GM19240 (cell line): ENCODE measurements around the gene OSBPL3.
"Not testable (repeated sequence)": the region's sequence is repeated elsewhere in the genome, so short reads cannot be mapped to it uniquely, and the experiment has no call there.

Source experiments
- DNase-seq: peaks from one replicate; pipeline ENCODE4 v3.0.0; 2011; ENCODE audit warnings: low spot score; ENCODE audit not compliant: insufficient read length

The OSBPL3 gene

DNA sequence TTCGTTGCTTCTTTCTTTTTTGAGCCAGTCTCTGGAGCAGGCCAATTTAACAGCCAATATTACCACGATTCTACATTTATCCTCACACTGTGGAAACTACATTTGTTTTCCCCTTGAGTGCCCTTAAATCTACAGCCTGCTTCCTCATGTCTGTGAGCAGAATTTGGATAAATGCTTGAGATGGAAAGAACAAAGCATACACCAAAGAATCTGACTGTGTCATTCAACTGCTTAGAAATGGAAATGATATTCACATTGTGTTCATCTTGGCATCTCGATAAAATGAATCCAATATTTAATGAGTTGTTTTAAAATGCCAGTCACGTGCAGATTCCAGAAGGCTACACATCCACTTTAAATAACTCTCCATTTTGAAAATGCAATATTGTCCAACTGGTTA is 181.7 kb downstream of the OSBPL3 start:
- DNase-seq = no peak

DNA sequence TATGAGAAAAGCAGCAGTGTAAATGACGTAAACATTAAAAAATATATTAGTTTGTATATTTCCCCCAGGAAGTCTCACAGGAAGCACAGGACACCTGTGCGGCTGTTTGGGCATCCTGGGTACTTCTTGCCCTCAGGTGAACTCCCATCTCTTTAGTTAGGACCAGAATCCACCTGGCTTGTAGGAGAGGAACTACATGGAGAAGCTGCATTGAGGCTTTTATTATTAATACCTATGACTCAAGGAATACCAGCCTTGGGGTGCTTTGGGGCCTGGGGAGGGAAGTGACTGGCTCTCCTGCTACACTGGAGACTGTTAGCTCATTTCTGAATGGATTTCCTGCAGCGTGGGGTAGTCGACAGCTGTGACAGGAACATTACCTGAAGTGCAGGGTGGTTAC is 182.7 kb downstream of the OSBPL3 start:
- no peak for DNase-seq

DNA sequence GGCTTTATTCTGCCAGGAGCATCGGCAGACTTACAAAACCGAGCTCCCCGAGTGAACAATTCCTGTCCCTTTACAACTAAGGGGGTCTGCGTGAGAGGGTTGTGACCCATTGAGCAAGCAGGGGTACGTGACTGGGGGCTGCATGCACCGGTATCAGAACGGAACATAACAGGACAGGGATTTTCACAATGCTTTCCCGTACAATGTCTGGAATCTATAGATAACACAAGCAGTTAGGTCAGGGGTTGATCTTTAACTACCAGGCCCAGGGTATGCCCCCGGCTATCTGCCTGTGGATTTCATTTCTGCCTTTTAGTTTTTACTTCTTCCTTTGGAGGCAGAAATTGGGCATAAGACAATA is 184.6 kb downstream of the OSBPL3 start:
- no peak for DNase-seq

DNA sequence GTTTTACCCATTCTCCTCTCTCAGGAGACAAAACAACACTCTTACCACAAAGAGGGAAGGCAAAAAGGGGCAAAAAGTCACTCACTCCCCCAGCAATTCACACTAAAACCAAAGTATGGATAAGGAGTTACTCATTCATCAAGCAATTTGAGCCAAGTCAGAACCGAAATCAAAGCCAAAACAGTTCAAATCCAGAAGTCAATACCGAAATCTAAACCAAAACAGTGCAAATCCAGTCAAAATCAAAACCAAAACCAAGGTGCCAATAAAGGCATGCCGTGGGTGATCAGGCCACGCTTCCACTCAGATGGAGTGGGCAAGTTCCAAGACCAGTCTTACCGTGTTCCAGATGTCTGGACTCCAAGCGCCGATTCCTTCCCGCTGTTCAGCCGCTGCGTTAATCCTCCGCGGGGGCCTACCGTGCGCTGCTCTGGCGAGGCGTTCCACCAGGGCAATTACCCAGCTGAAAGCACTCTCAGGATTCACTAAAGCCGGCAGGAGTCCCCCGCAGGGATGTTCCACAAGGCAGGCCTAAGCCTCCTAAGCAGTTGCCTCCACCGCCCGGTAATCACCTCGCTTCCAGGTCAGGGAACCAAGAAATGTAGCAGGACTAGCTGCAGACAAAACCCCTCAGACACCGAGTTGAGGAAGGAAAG is 185.1 kb downstream of the OSBPL3 start:
- DNase-seq = not testable (repeated sequence)

DNA sequence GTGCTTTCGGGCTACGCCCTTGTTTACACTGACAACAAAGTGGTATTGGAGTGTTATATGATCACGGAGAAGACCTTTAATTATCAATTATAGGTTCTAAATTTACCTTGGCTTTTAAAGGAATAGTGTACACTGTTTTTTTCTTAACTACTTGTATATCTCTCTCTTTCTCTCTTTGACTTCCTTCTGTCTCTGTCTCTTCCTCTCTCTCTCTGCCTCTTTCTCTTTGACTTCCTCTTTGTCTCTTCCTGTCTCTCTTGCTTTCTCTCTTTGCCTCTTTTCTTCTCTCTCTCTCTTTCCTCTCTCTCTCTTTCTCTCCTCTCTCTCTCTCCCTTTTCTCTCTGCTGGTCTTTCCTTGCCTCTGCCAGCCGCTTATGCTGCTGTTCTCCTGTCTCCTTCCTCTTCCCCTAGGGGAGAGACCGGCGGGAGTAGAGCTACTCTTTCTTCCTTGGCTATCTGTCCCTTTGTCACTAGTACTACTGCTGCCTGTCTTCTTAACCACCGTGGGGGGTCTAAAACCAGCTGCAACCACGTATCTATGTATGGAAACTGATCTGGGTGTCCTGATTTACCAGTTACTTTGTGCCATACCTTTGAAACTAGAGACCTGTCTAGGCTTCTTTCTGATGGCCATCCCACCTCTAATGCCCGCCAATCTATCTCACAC is 185.9 kb downstream of the OSBPL3 start:
- no peak for DNase-seq

GRCh38 chr7:24788961-24789576 is 190.9 kb downstream of the OSBPL3 start:
- DNase-seq = no peak

DNA sequence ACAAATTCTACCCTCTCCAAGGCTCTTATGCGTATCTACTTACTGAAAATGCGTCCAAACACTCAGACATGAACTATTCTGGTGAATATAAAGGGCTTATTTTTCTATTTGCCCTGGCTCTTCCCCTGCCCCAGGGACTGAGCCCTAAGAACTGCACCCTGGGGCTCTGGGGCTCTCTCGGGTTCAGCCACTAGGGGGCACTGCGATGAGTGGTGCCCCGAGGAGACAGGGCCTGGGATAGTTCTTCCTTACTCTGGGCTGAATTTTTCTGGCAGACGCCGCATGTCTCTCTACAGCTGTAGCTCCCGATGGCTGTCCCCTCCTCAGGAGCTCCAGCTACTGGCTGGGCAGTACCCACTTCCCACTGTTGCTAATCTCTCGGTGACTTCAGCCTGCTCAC is 191.9 kb downstream of the OSBPL3 start:
- no peak for DNase-seq

DNA sequence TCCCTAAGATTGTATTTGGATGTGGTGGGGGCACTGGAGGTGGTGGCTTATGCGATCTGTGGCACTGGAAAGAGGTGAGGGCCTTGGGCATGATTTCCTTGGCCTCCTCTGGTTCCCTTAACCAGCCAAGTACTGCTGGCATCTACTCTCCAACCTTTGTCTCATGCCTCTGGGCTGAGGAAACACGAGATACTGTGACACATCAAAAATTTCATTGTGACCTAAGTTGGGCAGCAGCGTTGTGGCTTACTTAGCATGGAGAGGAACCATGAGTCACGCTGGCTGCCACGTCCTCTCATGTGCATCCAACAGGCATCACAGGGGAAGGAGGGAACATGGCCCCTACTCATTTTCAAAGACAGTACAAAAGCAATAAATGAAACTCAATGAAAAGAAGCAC is 193.0 kb downstream of the OSBPL3 start:
- DNase-seq = no peak

DNA sequence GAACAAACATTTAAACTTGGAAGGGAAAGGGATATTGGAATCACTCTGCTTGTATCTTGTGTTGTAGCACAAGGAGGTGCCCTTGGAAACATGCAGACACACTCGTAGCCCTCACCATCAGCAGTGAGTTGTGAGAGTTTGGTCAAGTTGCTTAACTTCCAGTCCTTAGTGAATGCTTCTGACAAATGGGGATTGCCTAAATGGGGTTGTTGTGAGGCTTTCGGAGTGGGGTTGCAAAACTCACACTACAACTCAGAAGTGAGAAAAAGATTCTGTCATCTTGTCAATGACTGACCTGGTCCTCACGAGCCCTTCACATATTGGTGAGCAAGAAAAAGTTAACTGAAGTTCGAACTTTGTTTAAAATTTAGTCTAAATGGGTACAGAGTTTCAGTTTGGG is 193.7 kb downstream of the OSBPL3 start:
- no peak for DNase-seq

DNA sequence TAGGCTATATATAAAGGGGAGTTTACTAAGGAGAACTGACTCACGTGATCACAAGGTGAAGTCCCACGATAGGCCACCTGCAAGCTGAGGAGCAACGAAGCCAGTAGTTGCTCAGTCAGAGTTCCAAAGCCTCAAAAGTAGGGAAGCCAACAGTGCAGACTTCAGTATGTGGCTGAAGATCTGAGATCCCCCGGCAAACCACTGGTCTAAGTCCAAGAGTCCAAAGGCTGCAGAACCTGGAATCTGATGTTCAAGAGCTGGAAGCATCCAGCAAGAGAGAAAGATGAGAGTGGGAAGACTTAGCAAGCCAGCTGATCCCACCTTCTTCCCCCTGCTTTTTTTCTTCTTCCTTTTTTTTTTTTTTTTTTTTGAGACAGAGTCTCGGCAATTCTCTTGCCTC is 195.7 kb downstream of the OSBPL3 start:
- DNase-seq = no peak

DNA sequence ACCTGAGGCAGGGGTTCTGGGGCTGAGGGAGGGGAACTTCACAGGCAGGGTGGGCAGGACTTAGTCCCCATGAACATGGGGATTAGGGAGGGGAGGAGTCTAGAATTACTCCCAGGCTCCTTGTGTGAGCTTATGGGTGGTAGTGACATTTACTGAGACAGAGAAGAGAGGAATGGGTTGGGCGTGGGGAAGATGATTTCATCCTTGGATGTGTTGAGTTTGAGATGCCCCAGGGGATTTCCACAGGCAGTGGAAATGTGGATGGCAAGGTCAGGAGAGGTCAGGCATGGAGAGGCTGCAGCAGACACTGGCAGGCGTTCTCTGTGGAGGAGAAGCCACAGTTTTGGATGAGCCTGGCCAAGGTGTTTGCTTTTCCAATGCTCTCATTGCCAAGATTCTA is 196.3 kb downstream of the OSBPL3 start:
- DNase-seq = no peak

- no peak for DNase-seq
These were observed 198.9 kb downstream of the OSBPL3 start for GRCh38 chr7:24781106-24781505.

- no peak for DNase-seq
These were observed 200.7 kb downstream of the OSBPL3 start for GRCh38 chr7:24779283-24779655.

DNA sequence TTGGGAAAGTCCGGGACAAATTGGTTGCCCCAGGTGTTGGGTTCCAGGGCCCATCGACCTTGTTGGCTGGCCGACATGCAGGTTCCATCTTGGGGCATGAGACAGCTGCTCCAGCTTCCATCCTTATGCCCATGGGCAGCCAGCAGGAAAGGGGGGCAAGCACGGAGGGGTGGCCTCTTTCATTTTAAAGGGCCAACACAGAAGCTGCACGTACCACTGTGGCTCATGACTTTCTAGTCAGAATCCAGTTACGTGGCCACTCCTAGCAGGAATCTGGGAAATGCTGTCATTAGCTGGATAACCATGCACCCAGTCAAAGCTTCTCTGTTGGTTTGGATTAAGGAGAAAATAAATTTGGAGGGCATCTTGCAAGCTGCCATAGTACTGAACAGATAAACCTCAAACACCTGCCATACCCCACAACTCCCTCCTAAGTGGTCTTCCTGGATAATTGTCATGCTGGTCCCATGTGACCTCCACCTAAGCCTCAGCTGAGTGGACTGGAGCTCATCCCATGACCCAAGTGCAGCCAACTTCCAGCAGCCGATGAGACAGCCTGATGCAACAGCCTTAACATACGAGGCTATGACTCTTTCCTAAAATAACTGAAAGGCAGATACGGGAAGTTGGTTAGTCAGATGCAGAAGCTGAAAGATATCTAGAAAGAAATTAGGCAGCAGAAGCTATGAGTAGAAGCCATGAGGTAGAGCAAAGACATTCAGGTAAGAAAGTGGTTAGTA is 201.3 kb downstream of the OSBPL3 start:
- DNase-seq = no peak

DNA sequence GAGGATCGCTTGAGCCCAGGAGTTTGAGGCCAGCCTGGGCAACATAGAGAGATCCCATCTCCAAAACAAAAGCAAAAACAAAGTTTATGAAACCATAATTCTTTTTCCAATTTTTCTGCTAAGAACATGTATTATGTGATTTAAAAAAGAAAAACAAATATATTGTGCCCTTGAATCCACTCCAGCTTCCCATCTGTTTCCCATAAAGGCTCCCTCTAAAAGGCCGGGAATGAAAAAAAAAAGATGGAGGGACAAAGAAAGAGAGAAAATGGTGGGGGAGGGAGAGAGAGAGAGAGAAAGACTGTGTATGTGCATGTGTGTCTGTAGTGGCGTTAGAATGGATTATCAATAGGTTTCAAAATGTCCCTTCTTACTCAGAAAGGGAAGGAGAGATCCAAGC is 202.2 kb downstream of the OSBPL3 start:
- no peak for DNase-seq

DNA sequence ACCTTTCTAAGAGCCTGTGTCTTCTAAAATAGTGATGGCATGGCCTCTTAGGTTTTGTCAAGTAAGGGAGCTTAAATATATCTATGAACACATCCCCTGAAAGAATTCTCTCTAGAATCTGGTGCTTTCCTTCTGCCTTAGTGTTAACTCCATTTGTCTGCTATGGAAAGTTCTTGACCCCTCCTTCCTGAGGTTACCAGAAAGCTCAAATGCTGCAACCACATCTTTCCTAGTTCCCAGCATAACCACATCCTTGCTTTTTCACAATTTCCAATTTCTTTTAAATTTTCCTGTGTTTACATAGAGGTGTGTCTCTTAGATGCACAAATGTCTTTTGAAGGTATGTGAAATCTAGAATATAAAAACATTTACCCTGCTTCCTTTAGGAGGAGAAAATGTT is 206.3 kb downstream of the OSBPL3 start:
- no peak for DNase-seq

DNA sequence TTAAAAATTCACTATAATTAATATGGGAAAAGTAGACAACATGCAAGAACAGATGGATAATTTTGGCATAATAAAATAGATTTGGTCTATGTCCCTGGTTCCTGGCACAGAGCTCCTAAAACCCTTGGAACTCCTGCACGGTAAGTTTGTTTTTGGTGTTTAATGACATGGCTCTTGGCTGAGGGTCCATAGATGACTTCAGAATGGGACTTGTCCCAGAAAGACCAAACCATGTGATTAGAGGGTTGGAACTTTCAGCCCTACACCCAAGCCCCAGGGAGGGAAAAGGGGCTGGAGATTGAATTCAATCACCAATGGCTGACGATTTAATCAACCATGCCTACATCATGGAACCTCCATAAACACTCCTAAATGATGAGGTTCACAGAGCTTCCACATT is 210.1 kb downstream of the OSBPL3 start:
- DNase-seq = no peak

- no peak for DNase-seq
These were observed 210.8 kb downstream of the OSBPL3 start for GRCh38 chr7:24769014-24769830.

DNA sequence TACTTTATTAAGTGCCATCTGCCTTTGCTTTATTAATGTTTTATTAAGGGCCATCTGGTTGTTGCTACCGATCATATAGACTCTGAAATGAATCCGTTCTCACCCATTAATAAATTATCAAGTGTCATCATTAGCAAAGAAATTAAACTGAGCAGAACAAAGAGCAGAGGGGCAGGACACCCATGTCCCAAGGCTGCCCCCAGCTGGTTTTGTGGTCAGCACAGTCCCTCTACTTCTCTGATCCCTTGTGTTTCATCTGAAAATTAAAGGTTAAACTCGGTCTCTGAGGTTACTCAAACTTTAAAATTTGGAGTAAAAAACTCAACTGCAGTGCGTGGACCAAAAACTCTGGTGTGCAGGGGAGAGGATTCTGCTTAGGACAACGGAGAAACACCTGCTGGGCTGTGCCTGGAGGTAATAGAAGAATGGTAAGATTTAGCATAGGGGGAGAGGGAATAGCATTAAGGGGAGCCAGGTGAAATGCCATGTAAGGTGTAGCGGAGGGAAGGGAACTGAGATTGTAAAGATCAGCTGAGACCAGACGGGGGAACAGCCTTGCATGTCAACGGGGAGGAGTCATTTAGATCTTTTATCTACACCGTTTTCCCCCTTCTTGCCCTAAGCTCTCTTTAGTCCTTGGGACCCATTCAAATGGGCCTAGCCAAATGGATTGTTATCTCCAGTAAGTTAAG is 212.0 kb downstream of the OSBPL3 start:
- no peak for DNase-seq

DNA sequence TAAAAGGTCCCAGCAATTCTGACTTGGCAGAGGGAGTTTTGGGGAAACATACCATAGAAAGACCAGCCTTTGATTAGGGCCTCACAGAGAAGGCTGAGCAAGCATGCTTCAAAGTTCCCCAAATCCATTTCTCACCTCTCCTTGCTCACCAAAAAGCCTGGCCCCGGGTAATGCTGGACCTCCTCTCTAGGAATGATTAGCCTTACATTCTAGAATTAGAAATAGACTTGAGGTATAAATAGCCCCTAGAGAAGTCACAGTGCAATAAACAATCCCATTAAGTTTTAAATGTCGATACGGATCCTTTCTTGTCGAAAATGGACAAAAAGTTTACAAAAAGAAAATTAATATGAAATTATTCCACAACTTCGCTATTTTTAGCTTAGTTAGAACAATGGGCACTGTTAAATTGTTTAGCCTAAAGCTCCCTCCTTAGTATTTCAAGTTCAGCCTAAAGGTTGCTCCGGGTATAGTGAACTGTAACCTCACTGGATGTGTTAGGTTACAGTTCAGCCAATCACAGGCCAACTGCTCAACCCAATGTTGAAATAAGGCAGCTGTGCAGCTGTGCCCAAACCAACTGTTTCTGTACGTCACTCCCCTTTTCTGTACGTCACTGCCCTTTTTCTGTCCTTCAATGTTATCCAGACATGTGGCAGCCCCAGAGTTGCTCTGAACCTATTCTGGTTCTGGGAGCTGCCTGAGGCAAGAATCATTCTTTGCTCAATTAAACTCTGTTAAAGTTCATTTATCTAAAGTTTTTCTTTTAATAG is 214.8 kb downstream of the OSBPL3 start:
- DNase-seq = no peak
